ENCODE data around the gene A3GALT2. TPM values are rescaled to one million over a fixed set of nuclear protein-coding genes. Genes with fewer than 3 reads are reported as not detected.

A3GALT2 gene
- total RNA-seq, 1 experiment from 2014 or later, result not detected

DNA sequence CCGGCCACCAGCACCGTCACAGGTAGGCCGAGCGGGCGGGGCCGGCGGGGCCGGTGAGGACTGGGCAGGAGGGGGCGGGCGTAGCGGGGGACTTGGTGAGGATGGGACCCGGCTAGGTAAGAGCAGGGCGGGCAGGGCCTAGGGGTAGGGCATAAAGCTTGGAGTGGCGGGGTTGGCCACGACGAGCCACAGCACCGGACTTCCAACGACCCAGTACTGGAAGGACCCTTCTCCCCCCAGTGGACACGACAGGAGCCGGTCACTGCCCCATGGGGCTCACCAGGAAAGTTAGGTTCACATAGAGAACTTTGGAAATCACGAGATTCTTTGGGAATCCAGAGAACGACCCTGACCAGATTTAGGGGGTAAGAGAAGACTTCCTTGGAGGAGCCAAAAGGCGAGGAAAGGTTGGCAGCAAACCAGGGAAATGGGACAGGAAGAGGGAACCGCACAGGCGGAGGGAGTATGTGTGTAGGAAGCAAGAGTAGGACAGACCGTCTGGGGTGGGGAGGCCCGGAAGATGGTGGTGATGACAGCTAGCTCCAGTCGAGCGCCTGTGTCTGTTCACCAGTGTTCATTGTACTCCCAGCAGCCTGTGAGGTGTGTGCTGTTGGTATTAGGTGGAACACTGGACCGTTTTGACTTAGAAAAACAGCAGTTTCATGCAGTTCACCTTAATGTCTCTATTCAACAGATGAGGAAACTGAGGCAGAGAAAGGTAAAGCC, 44.2 kb downstream of the A3GALT2 start:
- Histone ChIP-seq H3K27me3 (replicated peaks; ENCODE audit: control insufficient read depth, insufficient read depth, low read length) (no peaks in the 10 kb centered on the region), H3K4me3 (ENCODE audit: low read depth, low read length) (no peak overlapping the region), H3K4me1 (no peaks in the 10 kb centered on the region), H3K9me3 (no peaks in the 10 kb centered on the region), H3K36me3 (ENCODE audit: control insufficient read depth, insufficient read depth, low read length) (0 out of 2 replicates have a peak, but pooled peaks cover 1% of the 10 kb centered on the region)
- ChIA-PET CTCF (no interaction called here), POLR2A (no interaction called here)
- intact Hi-C loops (cut with micrococcal nuclease; ENCODE audit: unreplicated experiment), result no loop called here
- BruUV-seq (replicated peaks), result no TSS peak
- H3K27ac Mint-ChIP-seq (ENCODE audit: unreplicated experiment), result no peak overlapping the region
- peaks cover 18% of the 10 kb centered on the region for H3K36me3 Mint-ChIP-seq (ENCODE audit: insufficient read depth, unreplicated experiment)
- no peak for DNase-seq
- TF ChIP-seq CTCF (IDR thresholded peaks at IDR 0.05; ENCODE audit: insufficient read depth in 1 of 2, low read depth in 1 of 2, low read length in 1 of 2, severe bottlenecking in 1 of 2, unreplicated experiment in 1 of 2), result no peak
- no peaks in the 10 kb centered on the region for H3K27me3 Mint-ChIP-seq (ENCODE audit: insufficient read depth, unreplicated experiment)
- H3K9me3 Mint-ChIP-seq (ENCODE audit: unreplicated experiment), result no peaks in the 10 kb centered on the region
- H3K4me3 Mint-ChIP-seq (ENCODE audit: unreplicated experiment), result no peak overlapping the region
- H3K4me1 Mint-ChIP-seq (ENCODE audit: low read depth, unreplicated experiment), result no peaks in the 10 kb centered on the region

- Mint-ChIP-seq H3K4me1 (ENCODE audit: low read depth, unreplicated experiment) (no peaks in the 10 kb centered on the region), H3K4me3 (ENCODE audit: unreplicated experiment) (no peak overlapping the region), H3K27me3 (ENCODE audit: insufficient read depth, unreplicated experiment) (no peaks in the 10 kb centered on the region), H3K36me3 (ENCODE audit: insufficient read depth, unreplicated experiment) (peaks cover 25% of the 10 kb centered on the region), H3K27ac (ENCODE audit: unreplicated experiment) (no peak overlapping the region), H3K9me3 (ENCODE audit: unreplicated experiment) (no peaks in the 10 kb centered on the region)
- CTCF ChIA-PET, result no interaction called here
- no TSS peak for BruUV-seq (replicated peaks)
- Histone ChIP-seq H3K27me3 (replicated peaks; ENCODE audit: control insufficient read depth, insufficient read depth, low read length) (no peaks in the 10 kb centered on the region), H3K4me3 (ENCODE audit: low read depth, low read length) (no peak overlapping the region), H3K9me3 (no peaks in the 10 kb centered on the region), H3K36me3 (ENCODE audit: control insufficient read depth, insufficient read depth, low read length) (0 out of 2 replicates have a peak, but pooled peaks cover 1% of the 10 kb centered on the region), H3K4me1 (no peaks in the 10 kb centered on the region)
- no peak for TF ChIP-seq CTCF (IDR thresholded peaks at IDR 0.05; ENCODE audit: insufficient read depth in 1 of 2, low read depth in 1 of 2, low read length in 1 of 2, severe bottlenecking in 1 of 2, unreplicated experiment in 1 of 2)
- DNase-seq, result no peak
- intact Hi-C loops (cut with micrococcal nuclease; ENCODE audit: unreplicated experiment), result no loop called here
- POLR2A ChIA-PET, result no interaction called here
Observed at GRCh38 chr1:33275706-33276572, 45.0 kb downstream of the A3GALT2 start.

GRCh38 chr1:33275195-33275594, 45.7 kb downstream of the A3GALT2 start:
- H3K36me3 ChIP-seq (ENCODE audit: control insufficient read depth, insufficient read depth, low read length), result 0 out of 2 replicates have a peak, but pooled peaks cover 1% of the 10 kb centered on the region
- no peaks in the 10 kb centered on the region for H3K27me3 ChIP-seq (replicated peaks; ENCODE audit: control insufficient read depth, insufficient read depth, low read length)
- no peaks in the 10 kb centered on the region for H3K4me1 ChIP-seq
- ChIA-PET POLR2A (no interaction called here), CTCF (interaction anchor here (0.8 kb wide), 1 partner anchor 20 kb away, joined by 4 read pairs; no protein-coding TSS in a partner anchor)
- H3K4me3 ChIP-seq (ENCODE audit: low read depth, low read length), result no peak overlapping the region
- no peak overlapping the region for H3K27ac Mint-ChIP-seq (ENCODE audit: unreplicated experiment)
- H3K9me3 ChIP-seq, result no peaks in the 10 kb centered on the region
- H3K36me3 Mint-ChIP-seq (ENCODE audit: insufficient read depth, unreplicated experiment), result peaks cover 21% of the 10 kb centered on the region
- intact Hi-C loops (cut with micrococcal nuclease; ENCODE audit: unreplicated experiment), result no loop called here
- no peaks in the 10 kb centered on the region for H3K27me3 Mint-ChIP-seq (ENCODE audit: insufficient read depth, unreplicated experiment)
- BruUV-seq (replicated peaks), result no TSS peak
- DNase-seq, result no peak
- H3K4me3 Mint-ChIP-seq (ENCODE audit: unreplicated experiment), result no peak overlapping the region
- H3K4me1 Mint-ChIP-seq (ENCODE audit: low read depth, unreplicated experiment), result no peaks in the 10 kb centered on the region
- no peak for TF ChIP-seq CTCF (IDR thresholded peaks at IDR 0.05; ENCODE audit: insufficient read depth in 1 of 2, low read depth in 1 of 2, low read length in 1 of 2, severe bottlenecking in 1 of 2, unreplicated experiment in 1 of 2)
- H3K9me3 Mint-ChIP-seq (ENCODE audit: unreplicated experiment), result no peaks in the 10 kb centered on the region

Measured in Caco-2 (cell line).